Endothelial cell of umbilical vein (primary cell): ENCODE results near the gene LRRTM3. TPM values are rescaled to one million over a fixed set of nuclear protein-coding genes. Genes with fewer than 3 reads are reported as not detected.

Experiments
- BruUV-seq: library from RNA; stranded (reverse); fragments of 400-500 nt; replicated peaks from 2 replicates; lab custom pipeline; 2021; lab: Mats Ljungman, UMichigan
- CTCF ChIA-PET: fragments of 300-600, 350-600 bp; sonication (Branson Sonifier 250); formaldehyde crosslinking; loops from one replicate; lab custom pipeline; 2021; ENCODE audit warnings: antibody characterized with exemption, inconsistent platforms; lab: Charles Lee
- POLR2A ChIA-PET: fragments of 300-600, 350-600 bp; sonication (Branson Sonifier 250); formaldehyde crosslinking; loops from one replicate; lab custom pipeline; 2021; ENCODE audit warnings: antibody characterized with exemption, inconsistent platforms; lab: Charles Lee
- DNase-seq: peaks from one replicate; pipeline ENCODE4 v3.0.0-alpha.2; 2011; ENCODE audit warnings: low read depth, low spot score
- FAIRE-seq: peaks from 2 replicates; lab custom pipeline; 2011; peaks lifted over from hg19 to GRCh38; lab: Jason Lieb, UNC
- H2AFZ ChIP-seq: 2 replicates; pipeline ENCODE4 v1.6.0; 2012; ENCODE audit warnings: low read depth, low read length, control low read depth, inconsistent platforms
- H3K27ac ChIP-seq: 2 replicates; pipeline ENCODE4 v1.5.1; 2011; ENCODE audit warnings: low read depth, mild to moderate bottlenecking, control low read depth, low read length, moderate library complexity; ENCODE audit not compliant: insufficient read depth
- H3K27me3 ChIP-seq, 2 experiments: 2 replicates each; pipeline versions ENCODE4 v1.6.0 to v1.6.1; 2011; ENCODE audit warnings: low read length in 2 of 2, mixed read lengths in 1 of 2; ENCODE audit not compliant: control insufficient read depth in 2 of 2, insufficient read depth in 2 of 2
- H3K36me3 ChIP-seq, 2 experiments: 2 replicates in 1 of 2; 3 replicates in 1 of 2; pipeline ENCODE4 v1.5.1; 2011; ENCODE audit warnings: low read length in 2 of 2, mild to moderate bottlenecking in 1 of 2, moderate library complexity in 1 of 2; ENCODE audit not compliant: control insufficient read depth in 2 of 2, insufficient read depth in 2 of 2; ENCODE audit errors: extremely low read depth in 1 of 2
- H3K4me1 ChIP-seq: 3 replicates; pipeline ENCODE4 v1.5.1; 2011; ENCODE audit warnings: mild to moderate bottlenecking, low read length; ENCODE audit not compliant: control insufficient read depth, insufficient read depth; ENCODE audit errors: extremely low read depth
- H3K4me2 ChIP-seq: 2 replicates; pipeline ENCODE4 v1.6.1; 2011; ENCODE audit warnings: low read length, control low read depth, mixed read lengths; ENCODE audit not compliant: insufficient read depth
- H3K4me3 ChIP-seq, 3 experiments: fragments of 200-600 bp in 1 of 3; sonication (generic), shearing (Covaris generic) in 1 of 3; replicated peaks in 1 of 3; 2 replicates each; pipeline ENCODE4 v1.5.1; 2011 to 2016; ENCODE audit warnings: control low read depth in 3 of 3, low read length in 3 of 3, mild to moderate bottlenecking in 2 of 3, inconsistent platforms in 1 of 3, low read depth in 1 of 3, moderate library complexity in 1 of 3; ENCODE audit not compliant: insufficient read depth in 1 of 3
- H3K79me2 ChIP-seq: 2 replicates; pipeline ENCODE4 v1.6.0; 2012; ENCODE audit warnings: low read length, inconsistent platforms; ENCODE audit not compliant: control insufficient read depth, insufficient read depth
- H3K9ac ChIP-seq: replicated peaks from 2 replicates; pipeline ENCODE3; 2011; ENCODE audit warnings: low read length, control low read depth; ENCODE audit not compliant: insufficient read depth; ENCODE audit errors: extremely low read depth
- H3K9me1 ChIP-seq: replicated peaks from 3 replicates; pipeline ENCODE4 v1.6.0; 2011; ENCODE audit warnings: mild to moderate bottlenecking, low read length; ENCODE audit not compliant: control insufficient read depth, insufficient read depth; ENCODE audit errors: extremely low read depth
- H3K9me3 ChIP-seq: replicated peaks from 2 replicates; pipeline ENCODE4 v1.5.1; 2012; ENCODE audit warnings: low read length, inconsistent platforms; ENCODE audit not compliant: control insufficient read depth, insufficient read depth
- H4K20me1 ChIP-seq: replicated peaks from 2 replicates; pipeline ENCODE3; 2011; ENCODE audit warnings: mild to moderate bottlenecking, low read length; ENCODE audit not compliant: control insufficient read depth, insufficient read depth; ENCODE audit errors: extremely low read depth
- CTCF ChIP-seq, 2 donors: IDR thresholded peaks; 1 replicate in 1 of 2; 2 replicates in 1 of 2; pipeline ENCODE4 v1.5.1; 2011; ENCODE audit warnings: low read length in 2 of 2, mild to moderate bottlenecking in 2 of 2, moderate library complexity in 2 of 2, control low read depth in 1 of 2, inconsistent platforms in 1 of 2, low read depth in 1 of 2; ENCODE audit not compliant: insufficient read depth in 1 of 2; ENCODE audit errors: extremely low read depth in 1 of 2
- EZH2 ChIP-seq: IDR thresholded peaks from 2 replicates; pipeline ENCODE4 v1.6.1; 2012; ENCODE audit warnings: borderline replicate concordance, low read depth, mild to moderate bottlenecking, moderate library complexity, low read length, inconsistent platforms; ENCODE audit not compliant: severe bottlenecking
- FOS ChIP-seq: IDR thresholded peaks from 2 replicates; pipeline ENCODE4 v1.6.1; 2011; ENCODE audit warnings: mild to moderate bottlenecking, low read length, moderate library complexity, borderline replicate concordance; ENCODE audit not compliant: insufficient read depth
- GATA2 ChIP-seq: IDR thresholded peaks from 2 replicates; pipeline ENCODE4 v1.7.0; 2011; ENCODE audit warnings: low read depth, mild to moderate bottlenecking, moderate library complexity, mixed read lengths, low read length; ENCODE audit not compliant: insufficient read length, insufficient read depth
- JUN ChIP-seq: IDR thresholded peaks from 2 replicates; pipeline ENCODE4 v1.6.1; 2011; ENCODE audit warnings: borderline replicate concordance, low read depth; ENCODE audit not compliant: insufficient read length, insufficient read depth
- MAX ChIP-seq: IDR thresholded peaks from 2 replicates; pipeline ENCODE4 v1.6.1; 2011; ENCODE audit not compliant: insufficient read depth, insufficient read length
- MYC ChIP-seq: IDR thresholded peaks from one replicate; pipeline ENCODE4 v1.6.1; 2011; ENCODE audit warnings: mild to moderate bottlenecking, low read depth, low read length
- POLR2A ChIP-seq: IDR thresholded peaks from 2 replicates; pipeline ENCODE4 v1.6.1; 2012; ENCODE audit warnings: low read depth, mild to moderate bottlenecking, control low read depth, low read length
- POLR2AphosphoS5 ChIP-seq: IDR thresholded peaks from 2 replicates; pipeline ENCODE4 v1.6.1; 2012; ENCODE audit warnings: low read depth, mild to moderate bottlenecking, control low read depth, low read length, moderate library complexity; ENCODE audit not compliant: insufficient read depth
- dilution Hi-C: fragments of 300-500 bp; cut with MboI; formaldehyde crosslinking; loops from one replicate; pipeline ENCODE4 v1.15.0; 2019; ENCODE audit warnings: low sequenced_read_pairs; ENCODE audit not compliant: extremely low pct_ligation_motif_present
- intact Hi-C: fragments of 100-400 bp; cut with micrococcal nuclease; formaldehyde crosslinking; loops from one replicate; pipeline ENCODE4 v1.10.0; 2022
- polyA plus RNA-seq, 4 experiments: library from polyadenylated mRNA; depleted of rRNA in 3 of 4; stranded (reverse) in 3 of 4; unstranded in 1 of 4; fragments of >200 nt; gene quantifications; 2 replicates each; pipeline versions ENCODE4 v1.2.1 to v1.2.3, GENCODE V29; 2011 to 2012; ENCODE audit warnings: missing spikeins in 1 of 4
- total RNA-seq: library from RNA; stranded (reverse); gene quantifications from 2 replicates; pipeline ENCODE4 v1.2.3, GENCODE V29; 2021

The LRRTM3 gene
- total and polyA plus RNA-seq, 2 donors (not counting 3 experiments of a cell fraction or from before 2014, with no cell fraction given): not detected

- H3K79me2 ChIP-seq: no peaks in the 10 kb centered on the region
- TF ChIP-seq GATA2: no peak
- TF ChIP-seq EZH2: no peak
- no peak for TF ChIP-seq JUN
- TF ChIP-seq FOS: no peak
- no peak for TF ChIP-seq MYC
- TF ChIP-seq CTCF (IDR thresholded peaks at IDR 0.05; ENCODE audit: extremely low read depth in 1 of 2, insufficient read depth in 1 of 2, low read depth in 1 of 2, low read length in 2 of 2): no peak
- TF ChIP-seq MAX: no peak
- no peak for TF ChIP-seq POLR2AphosphoS5
- no peak for TF ChIP-seq POLR2A
- H3K27me3 ChIP-seq: no peaks in the 10 kb centered on the region
- no peak overlapping the region for H3K4me2 ChIP-seq
- no peaks in the 10 kb centered on the region for H3K9me1 ChIP-seq
- H2AFZ ChIP-seq: no peak overlapping the region
- no peak overlapping the region for H3K4me3 ChIP-seq
- H4K20me1 ChIP-seq: no peaks in the 10 kb centered on the region
- no TSS peak for BruUV-seq
- FAIRE-seq (no peak), DNase-seq (no peak)
- ChIA-PET CTCF (no interaction called here), POLR2A (no interaction called here)
- intact Hi-C loops: no loop called here
- H3K9ac ChIP-seq: no peak overlapping the region
- H3K36me3 ChIP-seq: no peaks in the 10 kb centered on the region
- no peaks in the 10 kb centered on the region for H3K4me1 ChIP-seq
- no peak overlapping the region for H3K27ac ChIP-seq
- dilution Hi-C loops: no loop called here
- no peaks in the 10 kb centered on the region for H3K9me3 ChIP-seq
Observed at GRCh38 chr10:67046507-67046906, 120.7 kb downstream of the LRRTM3 start.
